GM19372 (cell line): ENCODE data around the gene RITA1.
"Not testable (repeated sequence)": the region's sequence is repeated elsewhere in the genome, so short reads cannot be mapped to it uniquely, and the experiment has no call there.

Experiments
- ATAC-seq: cut with Tn5 transposase; IDR thresholded peaks from one replicate; pipeline ENCODE4 v1.9.1; 2021; ENCODE audit warnings: mild to moderate bottlenecking, low read depth, moderate library complexity; ENCODE audit not compliant: unreplicated experiment

Gene RITA1, protein sequence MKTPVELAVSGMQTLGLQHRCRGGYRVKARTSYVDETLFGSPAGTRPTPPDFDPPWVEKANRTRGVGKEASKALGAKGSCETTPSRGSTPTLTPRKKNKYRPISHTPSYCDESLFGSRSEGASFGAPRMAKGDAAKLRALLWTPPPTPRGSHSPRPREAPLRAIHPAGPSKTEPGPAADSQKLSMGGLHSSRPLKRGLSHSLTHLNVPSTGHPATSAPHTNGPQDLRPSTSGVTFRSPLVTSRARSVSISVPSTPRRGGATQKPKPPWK

DNA sequence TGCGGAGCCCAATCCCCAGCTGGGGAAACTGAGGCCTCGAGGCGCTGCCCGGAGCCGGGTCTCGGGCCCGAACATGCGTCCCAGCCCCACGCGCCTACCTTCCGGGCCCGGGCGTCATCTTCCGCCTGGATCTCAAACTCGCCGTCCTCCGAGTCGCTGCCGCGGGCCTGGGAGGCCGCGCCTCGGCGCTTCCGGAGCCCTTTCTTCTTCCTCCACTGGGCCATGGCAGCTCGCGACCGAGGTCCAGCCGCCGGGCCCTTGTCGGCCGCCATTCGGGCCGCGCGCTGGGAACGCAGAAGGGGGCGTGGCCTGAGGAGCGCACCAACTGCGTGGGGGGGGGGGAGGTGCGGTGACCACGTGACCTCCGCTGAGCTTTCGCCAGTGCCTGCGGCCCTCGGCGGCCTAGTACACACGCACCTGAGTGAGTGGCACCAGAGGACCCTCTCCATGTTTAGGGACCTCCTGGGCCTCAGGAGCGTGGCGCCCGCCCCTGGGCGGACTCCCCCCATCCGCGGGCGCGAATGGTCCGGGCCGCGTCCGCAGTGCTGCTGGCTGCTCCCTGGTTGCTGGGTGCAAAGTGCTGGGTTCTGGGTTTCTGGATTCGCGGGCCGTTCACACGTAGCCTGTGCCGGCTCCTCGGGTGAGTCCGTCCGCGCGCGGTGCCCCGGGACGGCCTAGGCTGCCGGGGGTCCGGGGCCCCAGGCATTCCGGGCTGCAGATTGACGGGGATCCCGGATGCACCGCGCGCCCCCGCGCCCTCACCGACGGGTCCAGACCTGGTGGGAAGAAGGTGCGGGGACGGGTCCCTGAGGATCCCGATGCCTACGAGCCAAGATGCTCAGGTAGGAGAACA, at the start of gene RITA1, which contains the start of gene DDX54:
Gene RITA1 (plus strand): TSS at position 542 of the 853 bp plus-strand sequence. CDS start 1,026 bp downstream, outside the sequence.
Gene DDX54 (minus strand): TSS at position 299 of the 853 bp plus-strand sequence. CDS start 27 bp downstream, at position 272.
- peak; percentile 46 for ATAC-seq

DNA sequence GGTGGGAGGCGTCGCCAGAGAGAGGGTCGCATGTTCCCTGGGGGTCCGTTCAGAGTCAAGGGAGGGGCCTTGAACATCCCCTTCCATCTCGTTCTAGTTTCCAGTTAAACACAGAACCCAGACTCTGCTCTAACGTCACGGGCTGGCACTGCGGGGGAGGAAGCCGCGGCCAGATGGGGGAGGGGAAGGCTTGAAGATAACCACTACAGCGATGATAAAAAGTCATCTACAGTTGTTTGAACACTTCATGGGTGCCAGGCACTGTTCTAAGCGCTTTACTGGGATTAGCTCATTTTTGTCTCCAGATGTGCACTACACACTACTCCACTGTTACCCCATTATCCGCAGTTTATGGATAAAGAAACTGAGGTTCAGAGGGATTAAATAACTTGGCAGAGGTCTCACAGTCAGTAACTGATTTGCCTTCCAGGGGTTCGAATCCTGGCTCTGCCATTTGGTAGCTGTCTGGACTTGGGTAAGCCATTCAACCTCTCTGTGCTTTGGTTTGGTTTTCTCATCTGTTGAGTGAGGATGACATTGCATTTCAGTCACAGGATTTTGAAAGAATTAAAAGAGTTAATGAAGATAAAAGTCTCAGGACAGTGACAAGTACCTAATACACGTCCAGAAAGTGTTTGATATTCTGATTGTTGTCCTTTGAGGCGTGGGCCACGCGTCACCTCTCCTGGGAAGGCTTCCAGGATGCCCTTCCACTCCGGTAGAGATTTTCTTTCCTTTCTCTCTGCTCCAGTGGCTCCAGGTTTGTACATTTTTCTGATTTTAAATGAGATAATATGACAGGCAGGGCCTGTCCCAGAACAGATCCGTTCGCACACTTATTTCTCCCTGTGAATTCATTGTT, 49.2 kb upstream of the RITA1 start:
- ATAC-seq, result no peak

DNA sequence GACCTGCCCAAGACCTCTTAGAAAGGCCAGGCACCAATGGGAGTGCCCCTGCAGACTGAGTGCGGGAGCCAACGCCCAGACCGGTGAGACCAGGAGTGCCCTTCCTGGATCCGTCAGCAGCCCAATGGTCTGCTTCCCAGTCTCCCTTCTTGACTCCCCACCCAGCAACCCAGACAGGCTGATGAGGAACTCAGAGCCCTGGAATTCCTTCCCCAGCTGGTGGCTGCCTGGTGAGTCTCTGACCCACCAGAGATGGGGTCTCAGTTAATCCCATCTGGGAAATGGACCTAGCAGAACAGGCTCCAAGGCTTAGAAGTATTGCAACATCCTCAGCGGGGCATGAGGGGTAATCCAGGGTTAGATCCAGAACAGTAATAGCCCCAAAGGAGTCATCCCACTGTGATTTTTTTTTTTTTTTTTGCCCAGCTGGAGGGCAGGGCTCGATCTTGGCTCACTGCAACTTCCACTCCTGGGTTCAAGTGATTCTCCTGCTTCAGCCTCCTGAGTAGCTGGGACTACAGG, 48.5 kb upstream of the RITA1 start:
- ATAC-seq, result no peak

DNA sequence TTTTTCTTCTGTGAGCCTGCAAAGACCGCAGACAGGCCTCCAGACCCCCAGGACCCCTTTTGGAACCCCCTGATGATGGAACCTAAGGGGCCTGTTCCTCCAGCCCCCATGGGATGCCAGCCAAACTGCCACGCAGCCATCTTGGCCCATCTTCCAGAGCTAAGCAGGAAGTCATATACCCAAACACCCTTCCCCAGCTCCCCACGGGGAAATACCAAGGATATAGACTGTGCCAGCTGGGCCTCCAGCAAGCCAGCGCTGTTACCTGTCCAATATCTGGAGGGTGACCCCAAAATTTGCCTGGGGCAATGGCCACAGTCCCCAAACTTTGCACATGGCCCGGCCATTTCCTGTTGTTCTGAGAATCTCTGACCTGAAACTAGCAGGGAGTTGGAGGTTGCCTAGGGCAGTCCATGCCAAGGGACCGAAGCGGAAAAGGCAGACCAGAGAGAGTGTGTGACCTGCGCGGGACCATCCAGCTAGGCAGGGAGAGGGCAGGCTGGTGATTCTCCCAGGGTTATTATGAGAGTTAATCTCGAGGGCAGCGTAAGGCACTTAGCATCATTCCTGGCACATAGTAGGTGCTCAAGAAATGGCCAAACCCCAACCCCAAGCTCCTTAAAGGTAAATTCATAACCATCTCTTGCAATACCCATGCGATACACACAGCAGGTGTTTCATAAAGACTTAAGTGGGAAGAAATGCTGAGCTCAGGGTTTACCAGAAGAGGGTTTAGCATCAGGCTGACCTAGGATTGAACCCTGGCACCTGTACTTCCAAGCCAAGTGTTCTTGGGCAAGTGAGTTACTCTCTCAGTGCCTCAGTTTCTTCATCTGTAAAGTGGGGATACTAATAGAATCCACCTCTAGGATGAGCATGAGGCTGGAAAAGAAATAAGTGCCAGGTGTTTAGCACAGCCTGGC, 47.4 kb upstream of the RITA1 start:
- no peak for ATAC-seq

DNA sequence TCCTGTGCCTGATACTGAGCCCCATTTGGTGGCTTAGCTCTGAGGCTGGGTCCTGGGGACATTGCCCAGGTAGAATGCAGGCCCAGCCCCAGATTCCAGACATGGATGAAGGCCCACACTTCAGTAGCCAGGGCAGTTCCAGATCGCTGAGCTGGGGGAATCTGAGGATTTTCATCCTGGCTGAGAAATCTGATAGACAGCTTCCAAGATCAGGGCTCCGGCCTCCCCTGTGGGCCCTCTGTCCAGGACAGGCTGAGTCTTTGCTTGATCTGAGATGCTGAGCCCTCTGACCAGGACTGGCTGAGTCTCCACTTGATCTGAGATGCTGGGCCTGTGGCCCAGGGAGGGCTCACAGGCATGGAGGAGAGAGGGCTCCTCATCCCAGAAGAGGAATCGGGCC, 46.7 kb upstream of the RITA1 start:
- ATAC-seq, result no peak

DNA sequence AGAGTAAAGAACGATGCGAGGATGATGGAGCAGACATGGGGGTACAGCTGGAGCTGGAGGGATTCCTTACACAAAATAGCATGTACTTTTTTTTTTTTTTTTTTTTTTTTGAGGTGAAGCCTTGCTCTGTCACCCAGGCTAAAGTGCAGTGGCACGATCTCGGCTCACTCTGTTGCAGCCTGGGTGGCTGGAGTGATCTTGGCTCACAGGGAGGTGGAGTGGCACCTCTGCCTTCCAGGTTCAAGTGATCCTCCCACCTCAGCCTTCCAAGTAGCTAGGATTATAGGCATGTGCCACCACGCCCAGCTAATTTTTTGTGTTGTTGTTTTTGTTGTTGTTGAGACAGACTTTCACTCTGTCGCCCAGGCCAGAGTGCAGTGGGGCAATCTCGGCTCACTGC, 44.8 kb upstream of the RITA1 start:
- ATAC-seq, result no peak

DNA sequence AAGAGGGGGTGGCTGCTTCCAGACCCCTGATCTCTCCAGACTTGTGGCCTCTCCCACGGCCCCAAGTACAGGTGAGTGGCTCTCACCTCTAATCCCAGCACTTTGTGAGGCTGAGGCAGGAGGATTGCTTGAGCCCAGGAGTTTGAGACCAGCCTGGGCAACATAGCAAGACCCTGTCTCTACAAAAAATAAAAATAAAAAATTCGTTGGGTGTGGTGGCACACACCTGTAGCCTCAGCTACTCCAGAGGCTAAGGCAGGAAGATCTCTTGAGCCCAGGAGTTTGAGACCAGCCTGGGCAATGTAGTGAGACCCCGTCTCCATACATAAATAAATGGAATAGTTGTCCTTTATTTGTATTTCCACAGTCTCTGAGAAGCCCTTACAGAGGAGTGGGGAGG, 43.8 kb upstream of the RITA1 start:
- ATAC-seq, result not testable (repeated sequence)

DNA sequence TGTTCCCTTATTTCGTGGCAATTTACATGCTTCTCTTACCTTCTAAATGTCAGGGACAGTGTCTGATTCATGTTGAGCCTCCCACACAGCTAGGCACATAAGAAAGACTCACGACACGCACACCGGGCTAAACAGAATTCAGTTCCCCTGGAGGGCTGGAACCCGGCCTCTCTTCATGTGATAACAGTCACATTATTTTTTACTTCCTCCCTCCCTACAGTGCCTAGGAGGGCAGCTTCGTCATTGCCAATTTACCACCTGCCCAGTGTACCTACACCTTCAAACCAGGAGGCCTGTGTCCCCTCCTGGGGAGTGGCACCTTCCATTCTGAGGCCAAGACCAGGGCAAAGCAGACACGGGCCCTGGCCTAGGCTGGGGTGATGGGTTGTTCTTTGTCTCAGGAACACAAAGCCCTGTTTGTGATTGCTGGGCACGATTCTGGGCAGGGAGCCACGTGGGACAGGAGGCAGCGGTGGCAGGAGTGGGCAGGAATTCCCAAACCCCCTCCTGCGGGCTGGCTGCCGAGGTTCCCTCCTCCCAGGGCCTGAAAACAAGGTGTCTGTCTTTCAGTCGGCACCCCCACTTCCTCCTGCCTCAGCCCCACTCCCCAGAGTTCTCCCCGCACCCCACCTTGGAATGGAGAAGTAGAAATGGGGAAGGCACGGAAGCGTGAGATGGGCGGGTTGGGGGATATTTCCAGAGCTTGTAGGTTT, 43.2 kb upstream of the RITA1 start:
- no peak for ATAC-seq

DNA sequence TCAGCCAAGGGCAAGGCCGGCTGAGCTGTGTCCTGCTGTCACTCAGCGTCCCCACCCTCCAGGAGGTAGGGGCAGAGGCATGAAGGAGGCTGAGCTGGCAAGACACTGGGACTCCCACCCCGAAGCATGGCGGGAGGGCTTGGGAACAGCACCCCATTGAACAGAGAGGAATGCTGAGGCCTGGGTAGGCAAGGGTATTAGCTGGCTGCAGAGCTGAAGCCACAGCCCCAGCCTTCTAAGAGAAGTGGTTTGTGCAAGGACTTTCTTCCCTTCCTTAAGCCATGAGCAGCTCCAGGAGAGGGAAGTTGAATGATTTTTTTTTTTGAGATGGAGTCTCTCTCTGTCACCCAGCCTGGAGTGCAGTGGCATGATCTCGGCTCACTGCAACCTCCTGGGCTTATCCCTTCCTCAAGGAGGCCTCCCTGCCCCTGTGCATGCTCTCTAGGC, 42.6 kb upstream of the RITA1 start:
- no peak for ATAC-seq

DNA sequence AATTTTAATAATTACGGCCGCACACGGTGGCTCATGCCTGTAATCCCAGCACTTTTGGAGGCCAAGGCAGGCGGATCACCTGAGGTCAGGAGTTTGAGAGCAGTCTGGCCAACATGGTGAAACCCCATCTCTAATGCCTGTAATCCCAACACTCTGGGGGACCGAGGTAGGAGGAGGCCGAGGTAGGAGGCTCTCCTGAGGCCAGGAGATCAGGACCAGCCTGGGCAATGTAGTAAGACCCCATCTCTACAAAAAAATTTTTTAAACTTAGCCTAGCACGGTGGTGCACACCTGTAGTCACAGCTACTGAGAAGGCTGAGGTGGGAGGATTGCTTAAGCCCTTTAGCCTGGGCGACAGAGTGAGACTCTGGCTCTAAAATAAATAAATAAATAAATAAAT, 41.6 kb upstream of the RITA1 start:
- no peak for ATAC-seq

DNA sequence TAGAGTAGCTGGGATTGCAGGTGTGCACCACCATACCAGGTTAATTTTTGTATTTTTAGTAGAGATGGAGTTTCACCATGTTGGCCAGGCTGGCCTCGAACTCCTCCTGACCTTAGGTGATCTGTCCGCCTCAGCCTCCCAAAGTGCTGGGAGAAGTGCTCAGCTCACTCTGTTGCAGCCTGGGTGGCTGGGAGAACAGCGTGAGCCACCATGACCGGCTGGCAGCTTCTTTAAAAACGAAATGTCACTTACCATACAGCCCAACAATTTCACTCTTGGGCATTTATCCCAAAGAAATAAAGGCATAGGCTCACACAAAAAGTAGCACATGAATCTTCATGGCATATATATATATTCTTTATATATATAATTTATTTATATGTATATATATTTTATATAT, 40.7 kb upstream of the RITA1 start:
- no peak for ATAC-seq

DNA sequence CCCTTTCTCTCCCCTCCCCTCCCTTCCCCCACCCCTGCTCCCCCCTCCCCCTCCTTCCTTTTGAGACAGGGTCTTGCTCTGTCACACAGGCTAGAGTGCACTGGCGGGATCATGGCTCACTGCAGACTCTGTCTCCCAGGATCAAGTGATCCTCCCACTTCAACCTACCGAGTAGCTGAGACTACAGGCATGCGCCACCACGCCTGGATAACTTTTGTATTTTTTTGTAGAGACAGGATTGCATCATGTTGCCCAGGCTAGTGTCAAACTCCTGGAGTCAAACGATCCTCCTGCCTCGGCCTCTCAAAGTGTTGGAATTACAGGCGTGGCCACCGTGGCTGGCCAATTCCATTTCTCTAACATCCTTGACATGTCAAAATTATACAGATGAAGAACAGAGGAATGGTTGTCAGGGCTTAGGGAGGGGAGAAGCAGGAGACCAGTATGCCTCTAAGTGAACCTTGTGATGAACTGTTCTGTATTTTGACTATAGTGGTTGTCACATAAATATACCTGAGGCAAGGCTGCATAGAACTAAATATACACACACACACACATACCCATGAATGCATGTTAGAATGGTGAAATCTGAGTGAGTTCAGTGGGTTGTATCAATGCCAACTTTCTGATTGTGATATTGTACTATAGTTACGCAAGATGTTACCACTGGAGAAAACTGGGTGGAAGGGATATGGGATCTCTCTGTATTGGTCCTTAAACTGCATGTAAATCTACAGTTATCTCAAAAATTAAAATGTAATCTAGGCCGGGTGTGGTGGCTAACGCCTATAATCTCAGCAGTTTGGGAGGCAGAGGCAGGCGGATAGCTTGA, 39.6 kb upstream of the RITA1 start:
- ATAC-seq, result no peak

DNA sequence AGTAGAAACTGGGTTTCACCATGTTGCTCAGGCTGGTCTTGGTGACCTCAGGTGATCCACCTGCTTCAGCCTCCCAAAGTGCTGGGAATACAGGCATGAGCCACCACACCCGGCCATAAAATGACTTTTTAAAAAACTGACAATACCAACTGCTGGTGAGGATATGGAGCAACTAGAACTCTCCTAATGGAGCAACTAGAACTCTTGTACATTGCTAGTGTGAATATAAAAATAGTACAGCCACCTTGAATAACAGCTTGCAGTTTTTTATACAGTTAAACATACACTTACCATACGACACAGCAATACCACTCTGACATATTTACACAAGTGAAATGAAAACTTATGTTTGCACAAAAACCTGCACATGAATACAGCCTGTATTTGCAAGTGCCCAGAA, 38.5 kb upstream of the RITA1 start:
- no peak for ATAC-seq

DNA sequence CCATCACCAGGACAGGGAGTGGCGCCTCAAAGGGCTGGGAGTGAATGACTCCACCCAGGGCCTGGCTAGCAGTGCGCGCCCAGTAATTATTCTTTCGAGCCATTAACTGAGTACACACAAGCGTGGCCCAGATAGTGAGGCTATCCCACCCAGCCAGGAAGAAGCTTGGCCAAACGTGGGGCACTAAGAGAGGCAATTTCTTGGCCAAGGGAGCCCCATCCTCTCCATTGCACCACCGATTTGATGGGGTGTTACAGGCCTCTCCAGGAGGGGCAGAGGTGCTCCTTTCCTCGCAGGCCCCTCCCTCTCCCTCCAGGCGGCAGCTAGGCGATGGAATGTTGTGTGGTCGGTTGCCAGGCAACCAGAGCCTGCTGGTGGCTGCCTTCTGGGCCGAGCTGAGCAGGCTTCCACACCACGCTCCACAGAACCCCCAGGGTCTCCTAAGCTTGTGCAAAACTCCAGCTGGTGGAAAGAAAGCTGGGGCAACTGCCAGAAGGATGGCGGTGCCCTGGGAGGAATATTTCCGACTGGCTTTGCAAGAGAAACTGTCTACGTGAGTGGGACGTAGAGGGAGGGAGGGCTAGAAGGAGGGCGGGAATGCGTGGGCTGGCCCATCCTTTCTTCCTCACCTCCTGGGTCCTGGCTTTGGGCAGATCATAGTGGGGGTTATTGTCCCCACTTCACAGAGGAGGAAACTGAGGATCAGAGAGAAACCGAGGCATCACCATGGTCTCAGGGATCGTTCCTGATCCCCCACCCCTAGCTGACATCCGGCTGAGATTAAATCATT, 36.0 kb upstream of the RITA1 start, which contains the start of gene CFAP73:
Gene CFAP73 (plus strand): TSS at position 364 of the 790 bp plus-strand sequence. CDS start 134 bp downstream, at position 498.
- ATAC-seq, result no peak

DNA sequence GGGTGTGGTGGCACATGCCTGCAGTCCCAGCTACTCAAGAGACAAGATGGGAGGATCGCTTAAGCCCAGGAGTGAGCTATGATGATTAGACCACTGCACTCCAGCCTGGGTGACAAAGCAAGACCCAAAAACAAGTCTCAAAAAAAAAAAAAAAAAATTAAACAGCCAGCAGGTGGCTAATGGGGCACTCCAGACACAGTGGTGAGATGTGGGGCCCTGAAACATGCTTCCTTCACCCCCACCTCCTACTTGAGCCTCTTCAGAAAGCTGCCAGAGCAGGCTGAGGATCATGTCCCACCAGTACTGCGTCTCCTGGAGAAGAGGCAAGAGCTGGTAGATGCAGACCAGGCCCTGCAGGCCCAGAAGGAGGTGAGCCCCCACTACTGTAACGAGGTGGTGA, 33.9 kb upstream of the RITA1 start:
- no peak for ATAC-seq

DNA sequence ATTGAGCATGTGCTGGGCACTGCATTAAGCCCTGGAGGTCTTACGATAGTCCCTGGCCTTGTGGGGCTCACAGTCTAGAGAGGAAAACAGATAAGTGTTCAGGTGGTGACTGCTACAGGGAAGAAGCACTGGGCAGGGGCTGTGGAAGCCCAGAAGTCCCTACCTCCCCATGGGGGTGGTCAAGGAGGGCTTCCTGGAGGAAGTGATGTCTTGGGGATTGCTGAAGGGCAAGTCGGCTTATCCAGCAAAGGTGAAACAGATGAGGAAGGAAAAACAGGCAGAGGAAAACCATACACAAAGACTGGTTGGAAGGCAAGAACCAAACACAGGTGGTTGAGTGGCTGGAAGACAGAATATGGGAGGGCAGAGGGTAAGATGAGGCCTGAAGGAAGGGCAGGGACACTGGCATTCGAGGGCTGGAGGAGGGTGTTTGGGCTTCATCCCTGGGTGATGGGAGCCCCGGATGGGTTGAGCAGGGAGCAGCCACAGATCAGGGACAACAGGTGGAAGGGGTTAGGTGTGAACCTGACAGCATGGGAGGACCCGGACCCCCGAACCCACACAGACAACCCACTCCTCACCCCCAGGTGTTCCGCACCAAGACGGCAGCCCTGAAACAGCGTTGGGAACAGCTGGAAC, 33.2 kb upstream of the RITA1 start:
- no peak for ATAC-seq
